Endometrium (tissue), 2 donors: ENCODE results near the gene ARID1B.

Experiments
- FAIRE-seq: peaks from 2 replicates; lab custom pipeline; 2012; peaks lifted over from hg19 to GRCh38; lab: Jason Lieb, UNC
- donor health status: control.
- donor health status: control.

Gene ARID1B

GRCh38 chr6:157107915-157108651 is 330.9 kb downstream of the ARID1B start:
- FAIRE-seq: no peak

- no peak for FAIRE-seq
These were observed 331.7 kb downstream of the ARID1B start for GRCh38 chr6:157108923-157109322.

- FAIRE-seq: no peak
These were observed 333.4 kb downstream of the ARID1B start for GRCh38 chr6:157110607-157111006.

GRCh38 chr6:157113389-157113788 is 336.2 kb downstream of the ARID1B start:
- no peak for FAIRE-seq

GRCh38 chr6:157116426-157116825 is 339.2 kb downstream of the ARID1B start:
- FAIRE-seq: no peak

GRCh38 chr6:157117431-157118095 is 340.4 kb downstream of the ARID1B start:
- no peak for FAIRE-seq

- FAIRE-seq: no peak
These were observed 342.4 kb downstream of the ARID1B start for GRCh38 chr6:157119502-157120027.

- no peak for FAIRE-seq
These were observed 343.5 kb downstream of the ARID1B start for GRCh38 chr6:157120534-157121232.

GRCh38 chr6:157121897-157122296 is 344.7 kb downstream of the ARID1B start:
- no peak for FAIRE-seq

GRCh38 chr6:157123234-157123633 is 346.1 kb downstream of the ARID1B start:
- FAIRE-seq: no peak

GRCh38 chr6:157124485-157125254 is 347.5 kb downstream of the ARID1B start:
- no peak for FAIRE-seq

GRCh38 chr6:157125531-157125930 is 348.4 kb downstream of the ARID1B start:
- FAIRE-seq: no peak

GRCh38 chr6:157126183-157127098 is 349.3 kb downstream of the ARID1B start:
- no peak for FAIRE-seq

- FAIRE-seq: no peak
These were observed 351.1 kb downstream of the ARID1B start for GRCh38 chr6:157128235-157128775.

GRCh38 chr6:157131250-157131649 is 354.1 kb downstream of the ARID1B start:
- FAIRE-seq: no peak

- no peak for FAIRE-seq
These were observed 356.7 kb downstream of the ARID1B start for GRCh38 chr6:157133856-157134255.

GRCh38 chr6:157134402-157135047 is 357.3 kb downstream of the ARID1B start:
- no peak for FAIRE-seq

- no peak for FAIRE-seq
These were observed 358.5 kb downstream of the ARID1B start for GRCh38 chr6:157135691-157136090.

- FAIRE-seq: no peak
These were observed 360.3 kb downstream of the ARID1B start for GRCh38 chr6:157137501-157137900.

GRCh38 chr6:157139054-157139708 is 362.0 kb downstream of the ARID1B start:
- no peak for FAIRE-seq
